Karpas-422 (cell line): ENCODE measurements around the gene AHCTF1. TPM values are rescaled to one million over a fixed set of nuclear protein-coding genes. Genes with fewer than 3 reads are reported as not detected.
"Not testable (repeated sequence)": the region's sequence is repeated elsewhere in the genome, so short reads cannot be mapped to it uniquely, and the experiment has no call there.

Source experiments
- DNase-seq: peaks from one replicate; pipeline ENCODE4 v3.0.0-alpha.2; 2015
- H2AFZ ChIP-seq: fragments of 200-600 bp; sonication (generic); 2 replicates; pipeline ENCODE4 v1.6.1; 2014; ENCODE audit warnings: antibody characterized with exemption, low read length, mixed read lengths
- H3K27ac ChIP-seq: fragments of 200-600 bp; sonication (generic); 2 replicates; pipeline ENCODE4 v1.5.1; 2014; ENCODE audit warnings: mild to moderate bottlenecking, low read length, moderate library complexity
- H3K27me3 ChIP-seq: fragments of 200-600 bp; sonication (generic); 2 replicates; pipeline ENCODE4 v1.6.1; 2014; ENCODE audit warnings: low read length, mixed read lengths
- H3K36me3 ChIP-seq: fragments of 200-600 bp; sonication (generic); 2 replicates; pipeline ENCODE4 v1.6.1; 2014; ENCODE audit warnings: low read length, mixed read lengths; ENCODE audit not compliant: insufficient read depth
- H3K4me1 ChIP-seq: fragments of 200-600 bp; sonication (generic); 2 replicates; pipeline ENCODE4 v1.6.1; 2014; ENCODE audit warnings: mild to moderate bottlenecking, low read length, mixed read lengths
- H3K4me2 ChIP-seq: fragments of 200-600 bp; sonication (generic); 2 replicates; pipeline ENCODE4 v1.6.1; 2014; ENCODE audit warnings: low read length, low read depth, mild to moderate bottlenecking; ENCODE audit not compliant: poor library complexity, severe bottlenecking
- H3K4me3 ChIP-seq: fragments of 200-600 bp; sonication (generic); 2 replicates; pipeline ENCODE4 v1.5.1; 2014; ENCODE audit warnings: mild to moderate bottlenecking, antibody characterized with exemption, low read length, mixed read lengths
- H3K79me2 ChIP-seq: fragments of 200-600 bp; sonication (generic); 2 replicates; pipeline ENCODE4 v1.6.1; 2014; ENCODE audit warnings: mild to moderate bottlenecking, low read length, mixed read lengths
- H3K9ac ChIP-seq: fragments of 200-600 bp; sonication (generic); 2 replicates; pipeline ENCODE4 v1.6.0; 2014; ENCODE audit warnings: low read length
- H3K9me2 ChIP-seq: fragments of 200-600 bp; sonication (generic), shearing (Covaris generic); replicated peaks from 2 replicates; pipeline ENCODE4 v1.6.0; 2014; ENCODE audit warnings: mild to moderate bottlenecking, low read length, moderate library complexity; ENCODE audit not compliant: insufficient read depth
- H3K9me3 ChIP-seq: fragments of 300-700, 200-600 bp; sonication (generic); 2 replicates; pipeline ENCODE4 v1.6.1; 2014; ENCODE audit warnings: low read length, mixed read lengths
- H4K20me1 ChIP-seq: fragments of 200-600 bp; sonication (generic); 2 replicates; pipeline ENCODE4 v1.6.1; 2014; ENCODE audit warnings: mild to moderate bottlenecking, antibody characterized with exemption, low read length, low read depth; ENCODE audit not compliant: insufficient read depth
- total RNA-seq: library from RNA; depleted of rRNA; stranded (reverse); fragments of >200 nt; shearing (Covaris generic); gene quantifications from 2 replicates; pipeline ENCODE4 v1.2.3, GENCODE V29; 2014; ENCODE audit warnings: low replicate concordance

The AHCTF1 gene
- total RNA-seq, 1 experiment from 2014 or later, result 44.2 TPM

GRCh38 chr1:246878551-246878950 is 53.2 kb downstream of the AHCTF1 start:
- no peaks in the 10 kb centered on the region for H3K9me2 ChIP-seq
- no peak overlapping the region for H2AFZ ChIP-seq
- H3K79me2 ChIP-seq, result peaks cover 70% of the 10 kb centered on the region
- no peaks in the 10 kb centered on the region for H3K9me3 ChIP-seq
- no peak overlapping the region for H3K9ac ChIP-seq
- no peak for DNase-seq
- H3K4me3 ChIP-seq, result no peak overlapping the region
- H3K4me1 ChIP-seq, result no peaks in the 10 kb centered on the region
- no peaks in the 10 kb centered on the region for H3K27me3 ChIP-seq
- no peaks in the 10 kb centered on the region for H4K20me1 ChIP-seq
- H3K4me2 ChIP-seq, result no peak overlapping the region
- H3K36me3 ChIP-seq, result peaks cover 61% of the 10 kb centered on the region
- no peak overlapping the region for H3K27ac ChIP-seq

- no peaks in the 10 kb centered on the region for H4K20me1 ChIP-seq
- H2AFZ ChIP-seq, result no peak overlapping the region
- H3K4me3 ChIP-seq, result no peak overlapping the region
- no peaks in the 10 kb centered on the region for H3K27me3 ChIP-seq
- H3K9me2 ChIP-seq, result no peaks in the 10 kb centered on the region
- no peak overlapping the region for H3K27ac ChIP-seq
- H3K9me3 ChIP-seq, result no peaks in the 10 kb centered on the region
- DNase-seq, result no peak
- H3K36me3 ChIP-seq, result peaks cover 63% of the 10 kb centered on the region
- H3K4me2 ChIP-seq, result no peak overlapping the region
- peaks cover 78% of the 10 kb centered on the region for H3K79me2 ChIP-seq
- H3K4me1 ChIP-seq, result no peaks in the 10 kb centered on the region
- H3K9ac ChIP-seq, result no peak overlapping the region
These were observed 55.3 kb downstream of the AHCTF1 start for GRCh38 chr1:246876431-246876830.

- no peak overlapping the region for H2AFZ ChIP-seq
- H3K4me2 ChIP-seq, result no peak overlapping the region
- H3K79me2 ChIP-seq, result peaks cover 82% of the 10 kb centered on the region
- H3K27me3 ChIP-seq, result no peaks in the 10 kb centered on the region
- no peaks in the 10 kb centered on the region for H3K9me2 ChIP-seq
- no peak overlapping the region for H3K27ac ChIP-seq
- no peak overlapping the region for H3K9ac ChIP-seq
- H4K20me1 ChIP-seq, result no peaks in the 10 kb centered on the region
- peaks cover 68% of the 10 kb centered on the region for H3K36me3 ChIP-seq
- H3K4me1 ChIP-seq, result no peaks in the 10 kb centered on the region
- no peak overlapping the region for H3K4me3 ChIP-seq
- no peaks in the 10 kb centered on the region for H3K9me3 ChIP-seq
- no peak for DNase-seq
These were observed 56.4 kb downstream of the AHCTF1 start for GRCh38 chr1:246875041-246876026.

GRCh38 chr1:246865921-246866320 is 65.8 kb downstream of the AHCTF1 start:
- Histone ChIP-seq H3K4me3 (no peak overlapping the region), H3K4me2 (no peak overlapping the region), H3K9me3 (no peaks in the 10 kb centered on the region), H2AFZ (no peak overlapping the region), H3K9me2 (no peaks in the 10 kb centered on the region), H3K9ac (no peak overlapping the region), H3K4me1 (no peaks in the 10 kb centered on the region), H3K79me2 (peaks cover 45% of the 10 kb centered on the region), H3K36me3 (peaks cover 52% of the 10 kb centered on the region), H4K20me1 (peaks cover 5% of the 10 kb centered on the region; the same call in 1 of the 2 replicates), H3K27me3 (no peaks in the 10 kb centered on the region), H3K27ac (no peak overlapping the region)
- no peak for DNase-seq

GRCh38 chr1:246863791-246864190 is 68.0 kb downstream of the AHCTF1 start:
- peaks cover 51% of the 10 kb centered on the region for H3K36me3 ChIP-seq

GRCh38 chr1:246860401-246860800 is 71.3 kb downstream of the AHCTF1 start:
- no peak for DNase-seq
- peaks cover 67% of the 10 kb centered on the region for H3K36me3 ChIP-seq
- H3K4me3 ChIP-seq, result no peak overlapping the region
- H3K9ac ChIP-seq, result no peak overlapping the region
- H3K27me3 ChIP-seq, result no peaks in the 10 kb centered on the region
- H2AFZ ChIP-seq, result no peak overlapping the region
- no peaks in the 10 kb centered on the region for H3K9me2 ChIP-seq
- H3K9me3 ChIP-seq, result no peaks in the 10 kb centered on the region
- no peak overlapping the region for H3K27ac ChIP-seq
- H3K79me2 ChIP-seq, result peaks cover 38% of the 10 kb centered on the region
- no peak overlapping the region for H3K4me2 ChIP-seq
- no peaks in the 10 kb centered on the region for H3K4me1 ChIP-seq
- 0 out of 2 replicates have a peak, but pooled peaks cover 3% of the 10 kb centered on the region for H4K20me1 ChIP-seq

More at GRCh38 chr1:246863791-246864190, 68.0 kb downstream of the AHCTF1 start:
- not testable (repeated sequence) for H4K20me1 ChIP-seq, H2AFZ ChIP-seq, H3K9ac ChIP-seq, H3K4me1 ChIP-seq, H3K27ac ChIP-seq, H3K4me2 ChIP-seq, DNase-seq, H3K9me3 ChIP-seq, H3K9me2 ChIP-seq, H3K27me3 ChIP-seq, H3K4me3 ChIP-seq
- peaks cover 36% of the 10 kb centered on the region for H3K79me2 ChIP-seq

- 0 out of 2 replicates have a peak, but pooled peaks cover 3% of the 10 kb centered on the region for H4K20me1 ChIP-seq
- H3K9me2 ChIP-seq, result no peaks in the 10 kb centered on the region
- H3K4me2 ChIP-seq, result no peak overlapping the region
- H3K79me2 ChIP-seq, result peaks cover 34% of the 10 kb centered on the region
- H3K27me3 ChIP-seq, result no peaks in the 10 kb centered on the region
- no peak for DNase-seq
- H3K4me3 ChIP-seq, result no peak overlapping the region
- H2AFZ ChIP-seq, result no peak overlapping the region
- H3K36me3 ChIP-seq, result peaks cover 80% of the 10 kb centered on the region
- H3K9me3 ChIP-seq, result no peaks in the 10 kb centered on the region
- H3K4me1 ChIP-seq, result no peaks in the 10 kb centered on the region
- no peak overlapping the region for H3K27ac ChIP-seq
- H3K9ac ChIP-seq, result no peak overlapping the region
These were observed 75.4 kb downstream of the AHCTF1 start for GRCh38 chr1:246856371-246856770.

GRCh38 chr1:246850640-246851039 is 81.1 kb downstream of the AHCTF1 start:
- not testable (repeated sequence) for H3K9me2 ChIP-seq, DNase-seq, H3K9me3 ChIP-seq, H3K9ac ChIP-seq, H3K4me3 ChIP-seq, H2AFZ ChIP-seq, H3K27ac ChIP-seq, H4K20me1 ChIP-seq, H3K4me1 ChIP-seq, H3K4me2 ChIP-seq, H3K27me3 ChIP-seq
- H3K79me2 ChIP-seq, result peaks cover 16% of the 10 kb centered on the region
- H3K36me3 ChIP-seq, result peaks cover 66% of the 10 kb centered on the region
